ENCODE results near the gene RREB1. TPM values are rescaled to one million over a fixed set of nuclear protein-coding genes. Genes with fewer than 3 reads are reported as not detected.

The RREB1 gene
- total RNA-seq, 1 donor from 2014 or later: 43.9 TPM

- Mint-ChIP-seq H3K36me3 (peaks cover 32% of the 10 kb centered on the region), H3K9me3 (no peaks in the 10 kb centered on the region), H3K4me3 (peak overlapping the region; percentile 80), H3K4me1 (ENCODE audit: unreplicated experiment) (peaks cover 19% of the 10 kb centered on the region), H3K27me3 (no peaks in the 10 kb centered on the region), H3K27ac (peak overlapping the region; percentile 95)
- no peak for DNase-seq (ENCODE audit: extremely low spot score, unreplicated experiment)
- no peak for TF ChIP-seq CTCF (conservative IDR thresholded peaks at IDR 0.05)
These were observed 93.1 kb downstream of the RREB1 start for GRCh38 chr6:7200598-7201443.

- no peak for DNase-seq (ENCODE audit: extremely low spot score, unreplicated experiment)
- H3K27ac Mint-ChIP-seq: peak overlapping the region; percentile 95
- H3K36me3 Mint-ChIP-seq: peaks cover 32% of the 10 kb centered on the region
- TF ChIP-seq CTCF (conservative IDR thresholded peaks at IDR 0.05): no peak
- H3K4me3 Mint-ChIP-seq: peak overlapping the region; percentile 80
- no peaks in the 10 kb centered on the region for H3K9me3 Mint-ChIP-seq
- peaks cover 14% of the 10 kb centered on the region for H3K4me1 Mint-ChIP-seq (ENCODE audit: unreplicated experiment)
- H3K27me3 Mint-ChIP-seq: no peaks in the 10 kb centered on the region
These were observed 93.6 kb downstream of the RREB1 start for GRCh38 chr6:7201444-7201731.

- Mint-ChIP-seq H3K27ac (peak overlapping the region; percentile 95), H3K36me3 (peaks cover 35% of the 10 kb centered on the region), H3K9me3 (no peaks in the 10 kb centered on the region), H3K4me1 (ENCODE audit: unreplicated experiment) (peaks cover 19% of the 10 kb centered on the region), H3K27me3 (no peaks in the 10 kb centered on the region), H3K4me3 (peak overlapping the region; percentile 80)
- no peak for TF ChIP-seq CTCF (conservative IDR thresholded peaks at IDR 0.05)
- no peak for DNase-seq (ENCODE audit: extremely low spot score, unreplicated experiment)
These were observed 94.2 kb downstream of the RREB1 start for GRCh38 chr6:7201732-7202541.

- Mint-ChIP-seq H3K36me3 (peaks cover 35% of the 10 kb centered on the region), H3K4me1 (ENCODE audit: unreplicated experiment) (peaks cover 21% of the 10 kb centered on the region), H3K9me3 (no peaks in the 10 kb centered on the region), H3K27ac (peak overlapping the region; percentile 95), H3K4me3 (peak overlapping the region; percentile 10), H3K27me3 (no peaks in the 10 kb centered on the region)
- no peak for TF ChIP-seq CTCF (conservative IDR thresholded peaks at IDR 0.05)
- DNase-seq (ENCODE audit: extremely low spot score, unreplicated experiment): no peak
These were observed 95.2 kb downstream of the RREB1 start for GRCh38 chr6:7202950-7203349.

- Mint-ChIP-seq H3K4me3 (no peak overlapping the region), H3K27ac (no peak overlapping the region), H3K27me3 (no peaks in the 10 kb centered on the region), H3K9me3 (no peaks in the 10 kb centered on the region), H3K4me1 (ENCODE audit: unreplicated experiment) (peaks cover 21% of the 10 kb centered on the region), H3K36me3 (peaks cover 35% of the 10 kb centered on the region)
- TF ChIP-seq CTCF (conservative IDR thresholded peaks at IDR 0.05): no peak
- DNase-seq (ENCODE audit: extremely low spot score, unreplicated experiment): no peak
These were observed 96.2 kb downstream of the RREB1 start for GRCh38 chr6:7203939-7204338.
